DND-41 (cell line): ENCODE results near the gene SLC6A15.

ENCODE experiments used
- CTCF ChIP-seq: IDR thresholded peaks from 2 replicates; pipeline ENCODE4 v1.5.1; 2012; ENCODE audit warnings: borderline replicate concordance, low read length, moderate library complexity, mild to moderate bottlenecking; ENCODE audit not compliant: poor library complexity, severe bottlenecking; ENCODE audit errors: extremely low read depth
- EZH2 ChIP-seq: IDR thresholded peaks from 3 replicates; pipeline ENCODE4 v1.6.1; 2012; ENCODE audit warnings: borderline replicate concordance, low read depth, mild to moderate bottlenecking, moderate library complexity, low read length, inconsistent platforms; ENCODE audit not compliant: severe bottlenecking

GRCh38 chr12:84857525-84858208, 54.9 kb downstream of the SLC6A15 start:
- TF ChIP-seq CTCF = no peak
- no peak for TF ChIP-seq EZH2
